ENCODE measurements around the gene SH2D5. TPM values are rescaled to one million over a fixed set of nuclear protein-coding genes. Genes with fewer than 3 reads are reported as not detected.

SH2D5 gene
- polyA plus RNA-seq, 2 of the 4 experiments (the other 2 are of a cell fraction): 3.2 to 7.2 TPM

DNA sequence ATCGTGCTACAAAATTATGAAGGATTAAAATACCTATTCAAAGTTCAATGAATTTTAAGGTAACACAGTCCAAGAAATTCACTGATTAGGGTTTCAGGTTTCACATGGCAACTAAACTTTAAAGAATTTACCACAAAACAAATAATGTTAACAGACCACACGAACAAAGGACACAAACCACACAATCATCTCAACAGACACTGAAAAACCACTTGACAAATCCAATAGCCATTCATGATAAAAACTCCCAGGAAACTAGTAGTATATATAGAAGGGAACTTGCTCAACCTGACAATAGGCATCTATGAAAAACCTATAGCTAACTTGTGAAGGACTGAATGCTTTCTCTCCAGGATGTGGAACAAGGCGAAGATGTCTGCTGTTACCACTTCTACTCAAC, 21.1 kb upstream of the SH2D5 start:
- H3K4me1 ChIP-seq: no peaks in the 10 kb centered on the region
- no peak overlapping the region for H3K4me3 ChIP-seq
- no peak for FAIRE-seq
- WGBS (ENCODE audit: missing lambda C conversion rate): 75% methylated on average over 3 of the region's 3 CpGs
- TF ChIP-seq ZSCAN20 (CRISPR knock-in tag; IDR thresholded peaks at IDR 0.05) (no peak), CHD4 (IDR thresholded peaks at IDR 0.05; ENCODE audit: borderline replicate concordance) (no peak), ZFP36 (IDR thresholded peaks at IDR 0.05; ENCODE audit: borderline replicate concordance, partially characterized antibody) (no peak), JUN (IDR thresholded peaks at IDR 0.05) (no peak), CBX8 (IDR thresholded peaks at IDR 0.05) (no peak), HOXB5 (CRISPR knock-in tag; IDR thresholded peaks at IDR 0.05) (no peak), RARB (CRISPR knock-in tag; IDR thresholded peaks at IDR 0.05) (no peak), TP53 (CRISPR knock-in tag; IDR thresholded peaks at IDR 0.05) (no peak), CBX2 (IDR thresholded peaks at IDR 0.05; ENCODE audit: borderline replicate concordance, low read depth) (no peak), EHMT2 (IDR thresholded peaks at IDR 0.05; ENCODE audit: low read depth) (no peak), FOSL2 (IDR thresholded peaks at IDR 0.05) (no peak), FOSL2 (CRISPR knock-in tag; IDR thresholded peaks at IDR 0.05) (no peak)
- TF ChIP-seq, protein P1, sequence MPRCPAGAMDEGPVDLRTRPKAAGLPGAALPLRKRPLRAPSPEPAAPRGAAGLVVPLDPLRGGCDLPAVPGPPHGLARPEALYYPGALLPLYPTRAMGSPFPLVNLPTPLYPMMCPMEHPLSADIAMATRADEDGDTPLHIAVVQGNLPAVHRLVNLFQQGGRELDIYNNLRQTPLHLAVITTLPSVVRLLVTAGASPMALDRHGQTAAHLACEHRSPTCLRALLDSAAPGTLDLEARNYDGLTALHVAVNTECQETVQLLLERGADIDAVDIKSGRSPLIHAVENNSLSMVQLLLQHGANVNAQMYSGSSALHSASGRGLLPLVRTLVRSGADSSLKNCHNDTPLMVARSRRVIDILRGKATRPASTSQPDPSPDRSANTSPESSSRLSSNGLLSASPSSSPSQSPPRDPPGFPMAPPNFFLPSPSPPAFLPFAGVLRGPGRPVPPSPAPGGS (IDR thresholded peaks at IDR 0.05): no peak
- TF ChIP-seq, protein P2, sequence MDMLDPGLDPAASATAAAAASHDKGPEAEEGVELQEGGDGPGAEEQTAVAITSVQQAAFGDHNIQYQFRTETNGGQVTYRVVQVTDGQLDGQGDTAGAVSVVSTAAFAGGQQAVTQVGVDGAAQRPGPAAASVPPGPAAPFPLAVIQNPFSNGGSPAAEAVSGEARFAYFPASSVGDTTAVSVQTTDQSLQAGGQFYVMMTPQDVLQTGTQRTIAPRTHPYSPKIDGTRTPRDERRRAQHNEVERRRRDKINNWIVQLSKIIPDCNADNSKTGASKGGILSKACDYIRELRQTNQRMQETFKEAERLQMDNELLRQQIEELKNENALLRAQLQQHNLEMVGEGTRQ (IDR thresholded peaks at IDR 0.05): no peak
- TF ChIP-seq, protein P3, sequence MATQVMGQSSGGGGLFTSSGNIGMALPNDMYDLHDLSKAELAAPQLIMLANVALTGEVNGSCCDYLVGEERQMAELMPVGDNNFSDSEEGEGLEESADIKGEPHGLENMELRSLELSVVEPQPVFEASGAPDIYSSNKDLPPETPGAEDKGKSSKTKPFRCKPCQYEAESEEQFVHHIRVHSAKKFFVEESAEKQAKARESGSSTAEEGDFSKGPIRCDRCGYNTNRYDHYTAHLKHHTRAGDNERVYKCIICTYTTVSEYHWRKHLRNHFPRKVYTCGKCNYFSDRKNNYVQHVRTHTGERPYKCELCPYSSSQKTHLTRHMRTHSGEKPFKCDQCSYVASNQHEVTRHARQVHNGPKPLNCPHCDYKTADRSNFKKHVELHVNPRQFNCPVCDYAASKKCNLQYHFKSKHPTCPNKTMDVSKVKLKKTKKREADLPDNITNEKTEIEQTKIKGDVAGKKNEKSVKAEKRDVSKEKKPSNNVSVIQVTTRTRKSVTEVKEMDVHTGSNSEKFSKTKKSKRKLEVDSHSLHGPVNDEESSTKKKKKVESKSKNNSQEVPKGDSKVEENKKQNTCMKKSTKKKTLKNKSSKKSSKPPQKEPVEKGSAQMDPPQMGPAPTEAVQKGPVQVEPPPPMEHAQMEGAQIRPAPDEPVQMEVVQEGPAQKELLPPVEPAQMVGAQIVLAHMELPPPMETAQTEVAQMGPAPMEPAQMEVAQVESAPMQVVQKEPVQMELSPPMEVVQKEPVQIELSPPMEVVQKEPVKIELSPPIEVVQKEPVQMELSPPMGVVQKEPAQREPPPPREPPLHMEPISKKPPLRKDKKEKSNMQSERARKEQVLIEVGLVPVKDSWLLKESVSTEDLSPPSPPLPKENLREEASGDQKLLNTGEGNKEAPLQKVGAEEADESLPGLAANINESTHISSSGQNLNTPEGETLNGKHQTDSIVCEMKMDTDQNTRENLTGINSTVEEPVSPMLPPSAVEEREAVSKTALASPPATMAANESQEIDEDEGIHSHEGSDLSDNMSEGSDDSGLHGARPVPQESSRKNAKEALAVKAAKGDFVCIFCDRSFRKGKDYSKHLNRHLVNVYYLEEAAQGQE (IDR thresholded peaks at IDR 0.05): no peak
- H3K27ac ChIP-seq: no peak overlapping the region
- no peak overlapping the region for H3K4me2 ChIP-seq
- DNase-seq (ENCODE audit: low read depth in 1 of 2, low spot score in 1 of 2): no peak
- ChIA-PET CTCF (interaction anchor here (0.5 kb wide), 1 partner anchor 541 kb away, joined by 4 read pairs; no protein-coding TSS in a partner anchor), POLR2A (no interaction called here)
- no peak for ATAC-seq
- H3K9me3 ChIP-seq: no peaks in the 10 kb centered on the region

DNA sequence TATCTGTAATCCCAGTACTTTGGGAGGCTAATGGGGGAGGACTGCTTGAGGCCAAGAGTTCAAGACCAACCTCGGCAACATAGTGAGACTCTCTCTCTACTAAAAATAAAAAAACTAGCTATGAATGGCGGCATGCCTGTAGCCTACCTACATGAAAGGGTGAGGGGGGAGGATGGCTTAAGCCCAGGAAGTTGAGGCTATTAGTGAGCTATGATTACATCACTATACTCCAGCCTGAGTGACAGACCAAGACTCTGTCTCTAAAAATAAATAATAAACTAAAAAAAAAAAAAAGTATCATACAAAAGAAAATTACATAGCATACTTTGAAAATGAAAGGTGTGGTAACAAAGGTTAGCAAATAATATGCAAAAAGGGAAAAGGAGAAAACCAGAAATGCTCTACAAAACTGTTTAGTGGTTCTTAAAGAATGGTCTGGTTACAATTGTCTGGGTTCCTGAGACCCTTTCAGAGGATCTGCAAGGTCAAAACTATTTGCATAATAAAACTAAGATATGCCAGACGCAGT, 19.0 kb upstream of the SH2D5 start:
- WGBS (ENCODE audit: missing lambda C conversion rate): 80% methylated on average over 3 of the region's 3 CpGs
- CTCF ChIA-PET: no interaction called here
- no peak overlapping the region for H3K4me3 ChIP-seq
- ATAC-seq (no peak), DNase-seq (ENCODE audit: low read depth in 1 of 2, low spot score in 1 of 2) (no peak), FAIRE-seq (no peak)
- no peaks in the 10 kb centered on the region for H3K4me1 ChIP-seq
- H3K4me2 ChIP-seq: no peak overlapping the region
- no peak overlapping the region for H3K27ac ChIP-seq
- no peaks in the 10 kb centered on the region for H3K9me3 ChIP-seq
- POLR2A ChIA-PET: interaction anchor here (2.3 kb wide), 1 partner anchor 35 kb away, joined by 6 read pairs; the partner anchor contains the start of gene HP1BP3
- TF ChIP-seq CBX8 (IDR thresholded peaks at IDR 0.05) (no peak), NFE2L2 (conservative IDR thresholded peaks at IDR 0.05; ENCODE audit: low read length) (no peak), CHD2 (IDR thresholded peaks at IDR 0.05; ENCODE audit: low read length, partially characterized antibody) (no peak), RCOR1 (IDR thresholded peaks at IDR 0.05; ENCODE audit: low read depth, low read length) (no peak), HOXA7 (CRISPR knock-in tag; IDR thresholded peaks at IDR 0.05) (no peak), PHF8 (IDR thresholded peaks at IDR 0.05; ENCODE audit: borderline replicate concordance, low read depth) (no peak), NR3C1 (IDR thresholded peaks at IDR 0.05) (no peak), HEYL (CRISPR knock-in tag; IDR thresholded peaks at IDR 0.05) (no peak), MYC (IDR thresholded peaks at IDR 0.05; ENCODE audit: borderline replicate concordance, low read length) (no peak), JUN (IDR thresholded peaks at IDR 0.05) (no peak), HOXB13 (CRISPR knock-in tag; IDR thresholded peaks at IDR 0.05; ENCODE audit: low read depth) (no peak), CBX2 (IDR thresholded peaks at IDR 0.05; ENCODE audit: borderline replicate concordance, low read depth) (no peak), RFX5 (IDR thresholded peaks at IDR 0.05) (no peak)
- TF ChIP-seq, protein P4, sequence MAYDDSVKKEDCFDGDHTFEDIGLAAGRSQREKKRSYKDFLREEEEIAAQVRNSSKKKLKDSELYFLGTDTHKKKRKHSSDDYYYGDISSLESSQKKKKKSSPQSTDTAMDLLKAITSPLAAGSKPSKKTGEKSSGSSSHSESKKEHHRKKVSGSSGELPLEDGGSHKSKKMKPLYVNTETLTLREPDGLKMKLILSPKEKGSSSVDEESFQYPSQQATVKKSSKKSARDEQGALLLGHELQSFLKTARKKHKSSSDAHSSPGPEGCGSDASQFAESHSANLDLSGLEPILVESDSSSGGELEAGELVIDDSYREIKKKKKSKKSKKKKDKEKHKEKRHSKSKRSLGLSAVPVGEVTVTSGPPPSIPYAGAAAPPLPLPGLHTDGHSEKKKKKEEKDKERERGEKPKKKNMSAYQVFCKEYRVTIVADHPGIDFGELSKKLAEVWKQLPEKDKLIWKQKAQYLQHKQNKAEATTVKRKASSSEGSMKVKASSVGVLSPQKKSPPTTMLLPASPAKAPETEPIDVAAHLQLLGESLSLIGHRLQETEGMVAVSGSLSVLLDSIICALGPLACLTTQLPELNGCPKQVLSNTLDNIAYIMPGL (CRISPR knock-in tag; IDR thresholded peaks at IDR 0.05; ENCODE audit: borderline replicate concordance): no peak
- TF ChIP-seq, protein P3 (IDR thresholded peaks at IDR 0.05): no peak

Measured in A549 (cell line).